Fibroblast of lung (primary cell): ENCODE data around the gene UBE2L3.

ENCODE experiments used
- EZH2 ChIP-seq: IDR thresholded peaks from 2 replicates; pipeline ENCODE4 v1.5.1; 2012; ENCODE audit warnings: low read length, control low read depth, mild to moderate bottlenecking; ENCODE audit errors: missing control alignments
- TF ChIP-seq, protein P1 (sequence below), 2 donors: IDR thresholded peaks in 1 of 2; conservative IDR thresholded peaks in 1 of 2; 1 replicate in 1 of 2; 2 replicates in 1 of 2; pipeline ENCODE4 v1.5.1; 2011 to 2012; ENCODE audit warnings: low read length in 2 of 2, control low read depth in 1 of 2, inconsistent platforms in 1 of 2, low read depth in 1 of 2, mild to moderate bottlenecking in 1 of 2

DNA sequence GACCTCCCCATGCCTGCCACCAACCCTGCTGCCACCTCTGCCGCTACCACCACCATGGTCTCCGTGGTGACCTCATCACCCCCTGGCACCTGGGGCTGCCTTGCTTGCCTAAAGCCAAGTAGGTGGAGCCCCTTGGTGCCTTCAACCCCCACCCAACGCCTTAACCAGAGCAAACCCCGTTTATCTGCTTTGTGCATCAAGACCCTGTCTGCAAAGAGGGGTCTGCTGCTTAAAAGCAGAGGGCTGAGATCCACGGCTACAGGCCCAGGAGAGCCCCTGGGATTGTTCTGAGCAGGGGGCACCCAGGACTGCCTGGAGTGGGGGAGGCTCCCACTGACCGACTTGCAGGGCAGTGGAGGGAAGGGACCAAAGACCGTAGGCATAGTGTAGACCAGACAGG, 93.4 kb downstream of the UBE2L3 start:
- TF ChIP-seq, protein P1, sequence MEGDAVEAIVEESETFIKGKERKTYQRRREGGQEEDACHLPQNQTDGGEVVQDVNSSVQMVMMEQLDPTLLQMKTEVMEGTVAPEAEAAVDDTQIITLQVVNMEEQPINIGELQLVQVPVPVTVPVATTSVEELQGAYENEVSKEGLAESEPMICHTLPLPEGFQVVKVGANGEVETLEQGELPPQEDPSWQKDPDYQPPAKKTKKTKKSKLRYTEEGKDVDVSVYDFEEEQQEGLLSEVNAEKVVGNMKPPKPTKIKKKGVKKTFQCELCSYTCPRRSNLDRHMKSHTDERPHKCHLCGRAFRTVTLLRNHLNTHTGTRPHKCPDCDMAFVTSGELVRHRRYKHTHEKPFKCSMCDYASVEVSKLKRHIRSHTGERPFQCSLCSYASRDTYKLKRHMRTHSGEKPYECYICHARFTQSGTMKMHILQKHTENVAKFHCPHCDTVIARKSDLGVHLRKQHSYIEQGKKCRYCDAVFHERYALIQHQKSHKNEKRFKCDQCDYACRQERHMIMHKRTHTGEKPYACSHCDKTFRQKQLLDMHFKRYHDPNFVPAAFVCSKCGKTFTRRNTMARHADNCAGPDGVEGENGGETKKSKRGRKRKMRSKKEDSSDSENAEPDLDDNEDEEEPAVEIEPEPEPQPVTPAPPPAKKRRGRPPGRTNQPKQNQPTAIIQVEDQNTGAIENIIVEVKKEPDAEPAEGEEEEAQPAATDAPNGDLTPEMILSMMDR (conservative IDR thresholded peaks at IDR 0.05 in 1 of 2, IDR thresholded peaks at IDR 0.05 in 1 of 2; ENCODE audit: low read depth in 1 of 2, low read length in 2 of 2), result no peak
- TF ChIP-seq EZH2, result no peak
